Gastrocnemius medialis (tissue), 4 donors: ENCODE data around the gene KHDC3L.

ENCODE experiments used
- POLR2A ChIP-seq, 2 donors: fragments of 450-650 bp; IDR thresholded peaks; one replicate each; pipeline ENCODE4 v1.6.1; 2017; ENCODE audit warnings: antibody characterized with exemption in 2 of 2, mild to moderate bottlenecking in 2 of 2, moderate library complexity in 2 of 2
- TF ChIP-seq, protein P1 (sequence below), 5 experiments: fragments of 450-650 bp in 3 of 5; fragments of 200-600 bp in 2 of 5; sonication (generic) in 2 of 5; IDR thresholded peaks in 4 of 5; conservative IDR thresholded peaks in 1 of 5; 1 replicate in 4 of 5; 2 replicates in 1 of 5; pipeline ENCODE4 v1.5.1; 2016 to 2019; ENCODE audit warnings: antibody characterized with exemption in 5 of 5, mild to moderate bottlenecking in 3 of 5, moderate library complexity in 3 of 5

- TF ChIP-seq POLR2A (IDR thresholded peaks at IDR 0.05), result no peak
- TF ChIP-seq, protein P1, sequence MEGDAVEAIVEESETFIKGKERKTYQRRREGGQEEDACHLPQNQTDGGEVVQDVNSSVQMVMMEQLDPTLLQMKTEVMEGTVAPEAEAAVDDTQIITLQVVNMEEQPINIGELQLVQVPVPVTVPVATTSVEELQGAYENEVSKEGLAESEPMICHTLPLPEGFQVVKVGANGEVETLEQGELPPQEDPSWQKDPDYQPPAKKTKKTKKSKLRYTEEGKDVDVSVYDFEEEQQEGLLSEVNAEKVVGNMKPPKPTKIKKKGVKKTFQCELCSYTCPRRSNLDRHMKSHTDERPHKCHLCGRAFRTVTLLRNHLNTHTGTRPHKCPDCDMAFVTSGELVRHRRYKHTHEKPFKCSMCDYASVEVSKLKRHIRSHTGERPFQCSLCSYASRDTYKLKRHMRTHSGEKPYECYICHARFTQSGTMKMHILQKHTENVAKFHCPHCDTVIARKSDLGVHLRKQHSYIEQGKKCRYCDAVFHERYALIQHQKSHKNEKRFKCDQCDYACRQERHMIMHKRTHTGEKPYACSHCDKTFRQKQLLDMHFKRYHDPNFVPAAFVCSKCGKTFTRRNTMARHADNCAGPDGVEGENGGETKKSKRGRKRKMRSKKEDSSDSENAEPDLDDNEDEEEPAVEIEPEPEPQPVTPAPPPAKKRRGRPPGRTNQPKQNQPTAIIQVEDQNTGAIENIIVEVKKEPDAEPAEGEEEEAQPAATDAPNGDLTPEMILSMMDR (IDR thresholded peaks at IDR 0.05 in 4 of 5, conservative IDR thresholded peaks at IDR 0.05 in 1 of 5), result no peak
These were observed 12.8 kb downstream of the KHDC3L start for GRCh38 chr6:73375216-73375615.
